ENCODE data around the gene UBXN1.

DNA sequence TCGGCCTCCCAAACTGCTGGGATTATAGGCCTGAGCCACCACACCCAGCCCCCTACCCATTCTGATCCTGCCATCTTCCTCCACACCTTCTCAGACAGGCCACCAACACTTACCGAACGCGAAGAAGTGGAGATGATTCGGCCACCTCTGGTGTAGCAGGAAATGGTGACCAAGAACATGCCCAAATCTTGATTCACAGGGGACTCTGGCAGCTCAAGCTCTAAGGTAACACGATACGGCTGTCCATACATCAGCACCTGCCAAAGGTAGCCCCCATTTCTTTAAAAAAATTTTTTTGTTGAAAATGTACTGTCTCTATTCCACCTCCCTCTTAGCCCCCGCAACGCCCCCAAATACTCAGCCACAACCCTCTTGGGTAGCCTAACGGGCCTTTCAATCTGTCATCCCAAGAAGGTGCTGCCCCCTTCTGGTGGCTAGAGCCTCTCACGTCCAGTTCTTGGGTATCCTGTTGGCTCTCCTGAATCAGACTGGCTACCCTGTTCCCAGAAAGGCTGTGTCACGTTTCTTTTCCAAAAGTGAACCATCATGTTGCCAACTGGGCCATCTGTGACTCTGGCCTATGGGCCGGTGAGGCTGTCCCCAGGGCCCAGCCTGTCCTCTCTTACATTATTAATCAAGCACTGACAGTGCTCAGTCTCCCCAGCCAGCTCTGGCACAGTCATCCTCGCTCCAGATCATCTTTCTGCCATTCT is 15.7 kb upstream of the UBXN1 start:
- no peak for TF ChIP-seq POLR2A (IDR thresholded peaks at IDR 0.05; ENCODE audit: low read depth, low read length)
- TF ChIP-seq POLR2AphosphoS5 (IDR thresholded peaks at IDR 0.05; ENCODE audit: low read depth, low read length) = no peak
